Mucosa of rectum (tissue), 2 donors: ENCODE measurements around the gene SPIRE1.

Experiments
- H3K27ac ChIP-seq, 2 donors: one replicate each; pipeline ENCODE4 v1.7.0; 2013; ENCODE audit warnings: inconsistent platforms in 2 of 2, low read depth in 2 of 2, low read length in 2 of 2
- H3K27me3 ChIP-seq, 2 donors: one replicate each; pipeline ENCODE4 v1.7.0; 2013; ENCODE audit warnings: low read length in 2 of 2; ENCODE audit not compliant: control insufficient read depth in 2 of 2, insufficient read depth in 2 of 2
- H3K36me3 ChIP-seq, 2 donors: one replicate each; pipeline ENCODE4 v1.7.0; 2013; ENCODE audit warnings: low read length in 2 of 2; ENCODE audit not compliant: control insufficient read depth in 2 of 2, insufficient read depth in 2 of 2
- H3K4me1 ChIP-seq, 2 donors: one replicate each; pipeline ENCODE4 v1.7.0; 2013; ENCODE audit warnings: low read length in 2 of 2, mild to moderate bottlenecking in 1 of 2; ENCODE audit not compliant: control insufficient read depth in 2 of 2, insufficient read depth in 2 of 2
- H3K4me3 ChIP-seq, 2 donors: one replicate each; pipeline ENCODE4 v1.7.0; 2013; ENCODE audit warnings: low read length in 2 of 2
- H3K9ac ChIP-seq, 2 donors: one replicate each; pipeline ENCODE4 v1.7.0; 2013; ENCODE audit warnings: low read length in 2 of 2, low read depth in 1 of 2, mild to moderate bottlenecking in 1 of 2
- H3K9me3 ChIP-seq, 2 donors: one replicate each; pipeline ENCODE4 v1.7.0; 2013; ENCODE audit warnings: low read length in 2 of 2; ENCODE audit not compliant: control insufficient read depth in 2 of 2
- donor health status: healthy.
- donor health status: Normal muscosa, but diverticular disease.

Gene SPIRE1

DNA sequence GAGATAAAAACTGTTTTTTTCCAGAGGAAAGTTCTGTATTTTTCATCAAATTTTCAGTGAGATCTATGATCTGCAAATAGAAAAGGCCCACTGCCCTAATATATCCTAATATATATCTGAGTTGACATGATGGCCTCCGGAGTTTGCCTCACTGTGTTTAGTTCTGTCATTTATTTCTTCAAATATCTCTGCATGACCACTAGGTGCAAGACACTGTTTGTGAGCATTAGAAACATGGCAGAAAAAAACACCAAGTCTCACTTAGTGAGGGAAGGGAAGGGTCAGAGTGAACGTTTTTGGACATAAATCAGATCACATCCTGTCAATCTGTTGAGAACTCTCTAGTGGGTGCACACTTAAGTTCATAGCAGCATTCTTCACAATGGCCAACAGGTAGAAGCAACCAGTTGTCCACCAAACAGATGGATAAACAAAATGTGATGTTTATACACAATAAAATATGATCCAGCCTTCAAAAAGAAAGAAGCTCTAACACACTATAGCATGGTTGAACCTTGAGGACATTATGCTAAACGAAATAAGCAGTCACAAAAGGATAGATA is 53.4 kb downstream of the SPIRE1 start:
- Histone ChIP-seq H3K36me3 (no peaks in the 10 kb centered on the region), H3K4me3 (no peak overlapping the region), H3K9me3 (no peaks in the 10 kb centered on the region), H3K27ac (no peak overlapping the region), H3K9ac (no peak overlapping the region), H3K27me3 (no peaks in the 10 kb centered on the region), H3K4me1 (peaks cover 0 to 2% of the 10 kb centered on the region in 2 donors)

GRCh38 chr18:12599966-12600365 is 57.9 kb downstream of the SPIRE1 start:
- H3K27ac ChIP-seq, result no peak overlapping the region
- no peaks in the 10 kb centered on the region for H3K9me3 ChIP-seq
- no peak overlapping the region for H3K9ac ChIP-seq
- H3K4me1 ChIP-seq, result no peaks in the 10 kb centered on the region
- no peak overlapping the region for H3K4me3 ChIP-seq
- H3K27me3 ChIP-seq, result no peaks in the 10 kb centered on the region
- H3K36me3 ChIP-seq, result no peaks in the 10 kb centered on the region

GRCh38 chr18:12599543-12599942 is 58.4 kb downstream of the SPIRE1 start:
- no peaks in the 10 kb centered on the region for H3K4me1 ChIP-seq
- H3K4me3 ChIP-seq, result no peak overlapping the region
- H3K36me3 ChIP-seq, result no peaks in the 10 kb centered on the region
- H3K27ac ChIP-seq, result no peak overlapping the region
- no peak overlapping the region for H3K9ac ChIP-seq
- H3K9me3 ChIP-seq, result no peaks in the 10 kb centered on the region
- H3K27me3 ChIP-seq, result no peaks in the 10 kb centered on the region

DNA sequence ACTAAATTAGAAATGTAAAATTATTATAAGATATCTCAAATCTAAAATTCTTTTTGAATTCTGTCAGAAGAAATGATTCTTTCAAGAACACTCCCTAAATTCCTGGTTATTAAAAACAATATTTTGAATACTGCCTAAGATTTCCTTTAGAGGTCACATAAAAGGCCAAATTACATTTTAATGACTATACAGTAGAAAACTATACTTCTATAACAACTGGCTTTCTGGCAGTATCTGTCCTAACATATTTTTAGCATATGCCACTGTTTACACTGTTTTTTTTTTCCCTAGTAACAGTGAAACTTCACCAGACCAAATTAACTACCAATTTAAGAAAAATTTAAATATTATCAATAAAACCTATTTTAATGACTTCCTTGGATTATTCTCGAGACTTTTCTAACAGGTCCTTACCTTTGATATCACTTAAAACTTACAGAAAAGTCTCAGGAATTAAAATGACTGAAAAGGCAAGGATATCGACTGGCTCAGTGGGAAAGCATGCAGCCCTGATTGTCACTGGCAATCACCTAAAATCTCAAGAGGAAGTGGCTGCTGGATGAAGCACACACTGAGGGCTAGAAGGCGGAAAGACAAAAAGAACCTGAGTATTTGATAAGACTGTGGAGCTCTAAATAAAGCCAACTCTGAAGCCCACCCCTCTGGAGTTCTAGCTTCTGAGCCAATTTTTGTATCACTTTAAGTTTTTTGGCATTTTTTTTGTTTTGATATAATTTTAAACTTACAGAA is 59.6 kb downstream of the SPIRE1 start:
- H3K4me3 ChIP-seq, result no peak overlapping the region
- no peak overlapping the region for H3K9ac ChIP-seq
- no peaks in the 10 kb centered on the region for H3K27me3 ChIP-seq
- no peak overlapping the region for H3K27ac ChIP-seq
- no peaks in the 10 kb centered on the region for H3K36me3 ChIP-seq
- no peaks in the 10 kb centered on the region for H3K9me3 ChIP-seq
- H3K4me1 ChIP-seq, result no peaks in the 10 kb centered on the region

- H3K9me3 ChIP-seq, result no peaks in the 10 kb centered on the region
- no peaks in the 10 kb centered on the region for H3K27me3 ChIP-seq
- no peaks in the 10 kb centered on the region for H3K4me1 ChIP-seq
- H3K27ac ChIP-seq, result no peak overlapping the region
- H3K36me3 ChIP-seq, result no peaks in the 10 kb centered on the region
- H3K9ac ChIP-seq, result no peak overlapping the region
- no peak overlapping the region for H3K4me3 ChIP-seq
Observed at GRCh38 chr18:12597760-12598159, 60.1 kb downstream of the SPIRE1 start.

DNA sequence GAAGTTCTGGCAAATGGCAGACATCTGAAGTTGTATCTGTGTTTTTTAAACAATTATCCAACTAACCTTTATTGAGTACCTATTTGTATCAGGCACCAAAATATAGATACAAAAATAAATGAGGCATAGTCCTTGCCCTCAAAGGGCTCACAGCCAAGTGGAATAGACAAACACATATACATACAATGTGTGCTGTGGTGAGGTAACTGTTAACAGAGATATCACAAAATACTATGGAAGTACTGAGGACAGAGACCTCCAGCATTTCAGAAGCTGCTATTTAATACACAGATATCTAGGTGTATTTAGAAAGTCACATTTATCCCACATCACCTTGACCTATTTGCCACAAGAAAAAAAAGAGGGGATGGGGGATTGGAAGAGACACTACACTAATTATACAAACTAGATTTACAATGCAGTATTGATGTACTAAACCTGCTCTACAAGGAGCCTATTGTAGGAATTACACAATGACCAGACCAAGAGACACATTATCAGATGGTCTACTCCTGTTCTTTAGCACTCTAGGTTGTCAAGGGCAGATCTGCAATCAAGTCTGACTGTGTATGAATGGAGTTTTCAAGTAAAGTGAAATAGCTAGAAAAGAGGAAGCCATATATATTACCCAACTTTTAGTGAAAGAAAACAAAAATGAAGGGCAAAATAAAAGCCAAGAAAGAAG is 62.2 kb downstream of the SPIRE1 start:
- H3K9ac ChIP-seq, result no peak overlapping the region
- no peak overlapping the region for H3K4me3 ChIP-seq
- H3K27me3 ChIP-seq, result no peaks in the 10 kb centered on the region
- H3K36me3 ChIP-seq, result no peaks in the 10 kb centered on the region
- no peaks in the 10 kb centered on the region for H3K4me1 ChIP-seq
- no peak overlapping the region for H3K27ac ChIP-seq
- no peaks in the 10 kb centered on the region for H3K9me3 ChIP-seq

DNA sequence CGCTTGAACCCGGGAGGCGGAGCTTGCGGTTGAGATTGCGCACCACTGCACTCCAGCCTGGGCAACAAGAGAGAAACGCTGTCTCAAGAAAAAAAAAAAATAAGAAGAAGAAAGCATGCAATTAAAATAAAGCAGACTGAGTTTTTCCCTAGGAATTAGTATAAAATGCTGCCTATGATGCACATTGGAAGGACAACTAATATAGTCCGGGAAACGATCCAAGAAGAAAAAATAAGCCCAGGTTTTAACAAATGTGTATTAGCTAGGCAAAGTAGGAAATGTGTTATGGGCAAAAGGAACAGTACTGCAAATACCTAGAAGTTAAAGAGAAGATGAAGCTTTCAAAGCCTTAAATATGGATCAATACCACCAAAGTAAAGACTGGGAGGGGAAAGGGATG is 64.0 kb downstream of the SPIRE1 start:
- Histone ChIP-seq H3K4me1 (no peaks in the 10 kb centered on the region), H3K27me3 (no peaks in the 10 kb centered on the region), H3K4me3 (no peak overlapping the region), H3K27ac (no peak overlapping the region), H3K9ac (no peak overlapping the region), H3K9me3 (no peaks in the 10 kb centered on the region), H3K36me3 (no peaks in the 10 kb centered on the region)

DNA sequence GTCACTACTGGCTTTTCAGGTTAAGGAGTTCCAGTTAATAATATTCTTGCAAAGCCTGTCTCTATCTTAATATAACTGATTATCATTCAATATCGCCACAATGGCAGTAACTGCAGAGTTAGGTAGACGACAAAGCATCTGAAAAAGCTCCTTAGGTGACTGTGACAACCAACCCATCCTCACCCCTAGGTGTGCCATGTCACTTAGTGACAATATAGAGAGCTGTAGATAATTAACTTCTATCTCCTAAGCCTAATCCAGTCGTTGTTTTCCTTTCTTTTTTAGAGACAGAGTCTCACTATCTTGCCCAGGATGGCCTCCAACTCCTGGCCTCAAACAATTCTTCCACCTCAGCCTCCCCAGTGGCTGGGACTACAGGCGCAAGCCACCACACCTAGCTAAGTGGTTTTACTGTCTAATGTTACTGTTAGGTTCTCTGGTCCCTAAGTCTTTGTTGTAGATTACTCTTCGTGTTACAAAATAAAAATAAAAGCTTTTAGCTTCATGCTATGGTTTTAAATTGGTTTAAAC is 65.2 kb downstream of the SPIRE1 start:
- Histone ChIP-seq H3K36me3 (no peaks in the 10 kb centered on the region), H3K27ac (no peak overlapping the region), H3K9ac (no peak overlapping the region), H3K4me1 (no peaks in the 10 kb centered on the region), H3K9me3 (no peaks in the 10 kb centered on the region), H3K27me3 (no peaks in the 10 kb centered on the region), H3K4me3 (no peak overlapping the region)

- H3K9me3 ChIP-seq, result no peaks in the 10 kb centered on the region
- H3K9ac ChIP-seq, result no peak overlapping the region
- no peak overlapping the region for H3K27ac ChIP-seq
- no peaks in the 10 kb centered on the region for H3K36me3 ChIP-seq
- no peak overlapping the region for H3K4me3 ChIP-seq
- no peaks in the 10 kb centered on the region for H3K27me3 ChIP-seq
- H3K4me1 ChIP-seq, result no peaks in the 10 kb centered on the region
Observed at GRCh38 chr18:12589448-12589847, 68.5 kb downstream of the SPIRE1 start.

GRCh38 chr18:12586956-12587355 is 71.0 kb downstream of the SPIRE1 start:
- Histone ChIP-seq H3K9ac (no peak overlapping the region), H3K4me3 (no peak overlapping the region), H3K27me3 (no peaks in the 10 kb centered on the region), H3K27ac (no peak overlapping the region), H3K9me3 (no peaks in the 10 kb centered on the region), H3K4me1 (no peaks in the 10 kb centered on the region), H3K36me3 (no peaks in the 10 kb centered on the region)
